GM12878 (cell line): ENCODE results near the gene RBMS3. TPM values are rescaled to one million over a fixed set of nuclear protein-coding genes. Genes with fewer than 3 reads are reported as not detected.
A peak's percentile ranks its signal among the peaks of the same experiment; 100 is the strongest.
"Not testable (repeated sequence)": the region's sequence is repeated elsewhere in the genome, so short reads cannot be mapped to it uniquely, and the experiment has no call there.

Experiments used
- ATAC-seq: fragments of 200-7000 bp; cut with Tn5 transposase; 3 replicates; pipeline ENCODE4 v1.9.1; 2020; ENCODE audit warnings: mild to moderate bottlenecking, moderate library complexity
- BruUV-seq: library from RNA; stranded (reverse); fragments of 400-500 nt; replicated peaks from 2 replicates; lab custom pipeline; 2021; lab: Mats Ljungman, UMichigan
- CTCF ChIA-PET: fragments of 300-600 bp; sonication (Branson Sonifier 250); formaldehyde crosslinking; extraction: SDS; loops from one replicate; lab custom pipeline; 2021; ENCODE audit warnings: inconsistent platforms; lab: Yijun Ruan, JAX
- POLR2A ChIA-PET: fragments of 350-600 bp; formaldehyde crosslinking; extraction: SDS; loops from one replicate; lab custom pipeline; 2021; ENCODE audit warnings: inconsistent platforms; lab: Charles Lee
- RAD21 ChIA-PET: fragments of 300-600 bp; sonication (Branson Sonifier 250); formaldehyde crosslinking; loops from one replicate; lab custom pipeline; 2023; ENCODE audit warnings: antibody characterized with exemption; ENCODE audit not compliant: unreplicated experiment; lab: Charles Lee
- SMC1A ChIA-PET: fragments of 300-600 bp; sonication (Branson Sonifier 250); formaldehyde crosslinking; loops from one replicate; lab custom pipeline; 2023; ENCODE audit not compliant: unreplicated experiment, uncharacterized antibody; lab: Charles Lee
- DNase-seq: peaks from one replicate; pipeline ENCODE4 v3.0.0-alpha.2; 2011; ENCODE audit warnings: low read depth, low spot score
- FAIRE-seq: peaks from 3 replicates; lab custom pipeline; 2011; peaks lifted over from hg19 to GRCh38; lab: Jason Lieb, UNC
- H2AFZ ChIP-seq: 2 replicates; pipeline ENCODE4 v1.6.0; 2011; ENCODE audit warnings: low read depth, low read length, control low read depth; ENCODE audit not compliant: control insufficient read depth
- H3K27ac ChIP-seq: 2 replicates; pipeline ENCODE4 v1.5.1; 2011; ENCODE audit warnings: control low read depth; ENCODE audit not compliant: control insufficient read depth, insufficient read depth
- H3K27me3 ChIP-seq, 2 experiments: replicated peaks in 1 of 2; 2 replicates each; pipeline versions ENCODE4 v1.6.0 to v1.6.1; 2011; ENCODE audit warnings: low read length in 1 of 2; ENCODE audit not compliant: control insufficient read depth in 2 of 2, insufficient read depth in 2 of 2
- H3K36me3 ChIP-seq, 2 experiments: 2 replicates each; pipeline ENCODE4 v1.5.1; 2011; ENCODE audit warnings: low read length in 1 of 2; ENCODE audit not compliant: control insufficient read depth in 2 of 2, insufficient read depth in 2 of 2
- H3K4me1 ChIP-seq: 2 replicates; pipeline ENCODE4 v1.6.1; 2011; ENCODE audit warnings: mild to moderate bottlenecking, low read length, moderate library complexity, mixed read lengths; ENCODE audit not compliant: control insufficient read depth, insufficient read depth
- H3K4me2 ChIP-seq: 2 replicates; pipeline ENCODE4 v1.6.0; 2011; ENCODE audit warnings: control low read depth; ENCODE audit not compliant: control insufficient read depth, insufficient read depth
- H3K4me3 ChIP-seq: fragments of 200-600 bp; sonication (generic); 2 replicates; pipeline ENCODE4 v1.5.1; 2016
- H3K79me2 ChIP-seq: 2 replicates; pipeline ENCODE4 v1.6.0; 2011; ENCODE audit warnings: low read length; ENCODE audit not compliant: control insufficient read depth, insufficient read depth
- H3K9ac ChIP-seq: 2 replicates; pipeline ENCODE4 v1.8.0; 2011; ENCODE audit warnings: low read length, control low read depth, mixed read lengths; ENCODE audit not compliant: control insufficient read depth, insufficient read depth
- H3K9me3 ChIP-seq: replicated peaks from 3 replicates; pipeline ENCODE4 v1.5.1; 2011; ENCODE audit warnings: mild to moderate bottlenecking, low read length; ENCODE audit not compliant: control insufficient read depth, insufficient read depth
- H4K20me1 ChIP-seq: 2 replicates; pipeline ENCODE4 v1.6.0; 2011; ENCODE audit not compliant: control insufficient read depth, insufficient read depth
- BHLHE40 ChIP-seq, 2 experiments: fragments of 450-650 bp in 1 of 2; IDR thresholded peaks; 2 replicates each; pipeline ENCODE4 v1.6.1; 2011 to 2017; ENCODE audit warnings: low read depth in 2 of 2, borderline replicate concordance in 1 of 2, improper control_type of control experiment in 1 of 2, low read length in 1 of 2, mild to moderate bottlenecking in 1 of 2
- DPF2 ChIP-seq: fragments of 450-650 bp; IDR thresholded peaks from 2 replicates; pipeline ENCODE4 v1.6.1; 2017; ENCODE audit warnings: mild to moderate bottlenecking
- IKZF2 ChIP-seq, 2 experiments: fragments of 450-650 bp; IDR thresholded peaks; 2 replicates each; pipeline ENCODE4 v1.6.1; 2017; ENCODE audit warnings: mild to moderate bottlenecking in 2 of 2, moderate library complexity in 2 of 2
- IRF3 ChIP-seq: fragments of 450-650 bp; IDR thresholded peaks from 2 replicates; pipeline ENCODE4 v1.6.1; 2014; ENCODE audit warnings: mild to moderate bottlenecking
- MEF2B ChIP-seq: fragments of 450-650 bp; IDR thresholded peaks from 2 replicates; pipeline ENCODE4 v1.6.1; 2018; ENCODE audit warnings: mild to moderate bottlenecking, moderate library complexity; ENCODE audit not compliant: partially characterized antibody, poor library complexity, severe bottlenecking
- RAD21 ChIP-seq: IDR thresholded peaks from 2 replicates; pipeline ENCODE4 v1.6.1; 2011; ENCODE audit warnings: mild to moderate bottlenecking, low read depth, low read length, moderate library complexity; ENCODE audit not compliant: insufficient read depth
- RBBP5 ChIP-seq: fragments of 200-600 bp; sonication (generic); conservative IDR thresholded peaks from 2 replicates; pipeline ENCODE4 v1.6.1; 2016
- RFX5 ChIP-seq: IDR thresholded peaks from 2 replicates; pipeline ENCODE4 v1.6.1; 2011; ENCODE audit warnings: low read depth, low read length, improper control_type of control experiment
- SUPT20H ChIP-seq: IDR thresholded peaks from 2 replicates; pipeline ENCODE4 v1.6.1; 2011; ENCODE audit warnings: low read depth, mild to moderate bottlenecking, low read length, moderate library complexity, borderline replicate concordance; ENCODE audit not compliant: control insufficient read depth
- USF1 ChIP-seq: IDR thresholded peaks from 2 replicates; pipeline ENCODE4 v1.6.1; 2011; ENCODE audit warnings: borderline replicate concordance, low read depth, mild to moderate bottlenecking, moderate library complexity, mixed read lengths, low read length; ENCODE audit not compliant: insufficient read depth; ENCODE audit errors: extremely low read length
- ZBED1 ChIP-seq: IDR thresholded peaks from 2 replicates; pipeline ENCODE4 v1.6.1; 2016; ENCODE audit warnings: borderline replicate concordance
- WGBS: methylation state at CpG from one replicate; pipeline ENCODE4 v1.1.6; 2016; ENCODE audit warnings: low lambda C conversion rate; ENCODE audit not compliant: insufficient replicate concordance, insufficient coverage; ENCODE audit errors: missing lambda C conversion rate; 5-methylcytosine and 5-hydroxymethylcytosine counted together
- in situ Hi-C: fragments of 300-500 bp; cut with MboI; formaldehyde crosslinking; loops from 9 replicates; pipeline ENCODE4 v1.14.3; 2018; ENCODE audit warnings: mixed read lengths
- intact Hi-C: fragments of 100-400 bp; cut with micrococcal nuclease; formaldehyde crosslinking; loops from one replicate; pipeline ENCODE4 v1.14.2; 2022; ENCODE audit not compliant: unreplicated experiment
- polyA plus RNA-seq, 11 experiments: library from polyadenylated mRNA; depleted of rRNA in 4 of 11; unstranded in 6 of 11; stranded (reverse) in 5 of 11; fragments of >200 nt; fragmentation: Nextera tagmentation in 4 of 11; fragmentation: Illumina TruSeq in 1 of 11; extraction: Ambion mirVana in 4 of 11; extraction: Trizol in 1 of 11; gene quantifications; 1 replicate in 1 of 11; 2 replicates in 10 of 11; pipeline versions ENCODE4 v1.2.1 to v1.2.3, GENCODE V29; 2011 to 2016; ENCODE audit warnings: inconsistent platforms in 2 of 11, missing spikeins in 2 of 11, low read depth in 1 of 11
- total RNA-seq, 4 experiments: library from RNA; depleted of rRNA in 3 of 4; stranded (reverse); fragments of >200 nt in 3 of 4; fragmentation: Illumina TruSeq in 1 of 4; extraction: Trizol in 1 of 4; gene quantifications; 2 replicates each; pipeline versions ENCODE4 v1.2.1 to v1.2.3, GENCODE V29; 2013 to 2021
- TF ChIP-seq, protein P1 (sequence below): fragments of 450-650 bp; formaldehyde crosslinking; IDR thresholded peaks from 2 replicates; pipeline ENCODE4 v1.4.0; 2020; ENCODE audit warnings: mild to moderate bottlenecking, moderate library complexity
- TF ChIP-seq, protein P2 (sequence below): fragments of 450-650 bp; IDR thresholded peaks from 2 replicates; pipeline ENCODE4 v1.6.1; 2018; ENCODE audit warnings: borderline replicate concordance, mild to moderate bottlenecking; ENCODE audit not compliant: partially characterized antibody

RBMS3 gene
- total and polyA plus RNA-seq, 10 of the 15 experiments (the other 5 are each of a cell fraction or from before 2014, with no cell fraction given) = 0.79 to 4.7 (median 3.1) TPM

DNA sequence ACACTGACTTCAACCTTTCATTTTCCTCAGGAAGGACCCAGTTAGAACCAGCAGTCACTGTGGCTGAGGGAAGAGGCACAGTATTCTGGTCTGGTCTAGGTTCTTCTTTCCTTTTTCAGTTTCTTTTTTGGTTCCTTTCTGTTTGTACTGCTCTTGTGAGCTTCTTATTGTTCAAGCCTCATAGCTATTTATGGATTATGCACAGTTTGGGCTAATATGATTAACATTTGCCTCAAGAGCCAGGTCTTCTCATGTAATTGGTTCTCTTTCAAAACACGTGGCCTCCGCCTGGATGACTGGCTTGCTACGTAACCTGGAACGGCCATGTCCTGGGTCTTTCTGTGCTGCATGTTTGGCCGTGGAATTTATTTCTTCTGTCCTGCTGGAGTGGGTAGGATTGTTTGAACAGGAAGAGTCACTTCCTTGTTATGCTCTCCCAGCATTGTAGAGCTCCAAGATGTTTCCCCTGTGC lies 43.3 kb downstream of the RBMS3 start (continued):
- TF ChIP-seq BHLHE40 (IDR thresholded peaks at IDR 0.05; ENCODE audit: borderline replicate concordance in 1 of 2, low read depth in 2 of 2, low read length in 1 of 2) (peak in 1 of 2 experiments; percentile 6; a peak in 1 of 4 replicates), USF1 (peak; percentile 31), RAD21 (no peak), IKZF2 (IDR thresholded peaks at IDR 0.05) (peak; percentile 41 to 72; a peak in 3 of 4 replicates), IRF3 (no peak), ZBED1 (no peak), DPF2 (no peak), RFX5 (no peak), MEF2B (peak; percentile 89), RBBP5 (no peak), SUPT20H (no peak)
- TF ChIP-seq, protein P1, sequence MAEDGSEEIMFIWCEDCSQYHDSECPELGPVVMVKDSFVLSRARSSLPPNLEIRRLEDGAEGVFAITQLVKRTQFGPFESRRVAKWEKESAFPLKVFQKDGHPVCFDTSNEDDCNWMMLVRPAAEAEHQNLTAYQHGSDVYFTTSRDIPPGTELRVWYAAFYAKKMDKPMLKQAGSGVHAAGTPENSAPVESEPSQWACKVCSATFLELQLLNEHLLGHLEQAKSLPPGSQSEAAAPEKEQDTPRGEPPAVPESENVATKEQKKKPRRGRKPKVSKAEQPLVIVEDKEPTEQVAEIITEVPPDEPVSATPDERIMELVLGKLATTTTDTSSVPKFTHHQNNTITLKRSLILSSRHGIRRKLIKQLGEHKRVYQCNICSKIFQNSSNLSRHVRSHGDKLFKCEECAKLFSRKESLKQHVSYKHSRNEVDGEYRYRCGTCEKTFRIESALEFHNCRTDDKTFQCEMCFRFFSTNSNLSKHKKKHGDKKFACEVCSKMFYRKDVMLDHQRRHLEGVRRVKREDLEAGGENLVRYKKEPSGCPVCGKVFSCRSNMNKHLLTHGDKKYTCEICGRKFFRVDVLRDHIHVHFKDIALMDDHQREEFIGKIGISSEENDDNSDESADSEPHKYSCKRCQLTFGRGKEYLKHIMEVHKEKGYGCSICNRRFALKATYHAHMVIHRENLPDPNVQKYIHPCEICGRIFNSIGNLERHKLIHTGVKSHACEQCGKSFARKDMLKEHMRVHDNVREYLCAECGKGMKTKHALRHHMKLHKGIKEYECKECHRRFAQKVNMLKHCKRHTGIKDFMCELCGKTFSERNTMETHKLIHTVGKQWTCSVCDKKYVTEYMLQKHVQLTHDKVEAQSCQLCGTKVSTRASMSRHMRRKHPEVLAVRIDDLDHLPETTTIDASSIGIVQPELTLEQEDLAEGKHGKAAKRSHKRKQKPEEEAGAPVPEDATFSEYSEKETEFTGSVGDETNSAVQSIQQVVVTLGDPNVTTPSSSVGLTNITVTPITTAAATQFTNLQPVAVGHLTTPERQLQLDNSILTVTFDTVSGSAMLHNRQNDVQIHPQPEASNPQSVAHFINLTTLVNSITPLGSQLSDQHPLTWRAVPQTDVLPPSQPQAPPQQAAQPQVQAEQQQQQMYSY (CRISPR knock-in tag) = no peak
- TF ChIP-seq, protein P2, sequence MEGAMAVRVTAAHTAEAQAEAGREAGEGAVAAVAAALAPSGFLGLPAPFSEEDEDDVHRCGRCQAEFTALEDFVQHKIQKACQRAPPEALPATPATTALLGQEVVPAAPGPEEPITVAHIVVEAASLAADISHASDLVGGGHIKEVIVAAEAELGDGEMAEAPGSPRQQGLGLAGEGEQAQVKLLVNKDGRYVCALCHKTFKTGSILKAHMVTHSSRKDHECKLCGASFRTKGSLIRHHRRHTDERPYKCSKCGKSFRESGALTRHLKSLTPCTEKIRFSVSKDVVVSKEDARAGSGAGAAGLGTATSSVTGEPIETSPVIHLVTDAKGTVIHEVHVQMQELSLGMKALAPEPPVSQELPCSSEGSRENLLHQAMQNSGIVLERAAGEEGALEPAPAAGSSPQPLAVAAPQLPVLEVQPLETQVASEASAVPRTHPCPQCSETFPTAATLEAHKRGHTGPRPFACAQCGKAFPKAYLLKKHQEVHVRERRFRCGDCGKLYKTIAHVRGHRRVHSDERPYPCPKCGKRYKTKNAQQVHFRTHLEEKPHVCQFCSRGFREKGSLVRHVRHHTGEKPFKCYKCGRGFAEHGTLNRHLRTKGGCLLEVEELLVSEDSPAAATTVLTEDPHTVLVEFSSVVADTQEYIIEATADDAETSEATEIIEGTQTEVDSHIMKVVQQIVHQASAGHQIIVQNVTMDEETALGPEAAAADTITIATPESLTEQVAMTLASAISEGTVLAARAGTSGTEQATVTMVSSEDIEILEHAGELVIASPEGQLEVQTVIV = no peak

DNA sequence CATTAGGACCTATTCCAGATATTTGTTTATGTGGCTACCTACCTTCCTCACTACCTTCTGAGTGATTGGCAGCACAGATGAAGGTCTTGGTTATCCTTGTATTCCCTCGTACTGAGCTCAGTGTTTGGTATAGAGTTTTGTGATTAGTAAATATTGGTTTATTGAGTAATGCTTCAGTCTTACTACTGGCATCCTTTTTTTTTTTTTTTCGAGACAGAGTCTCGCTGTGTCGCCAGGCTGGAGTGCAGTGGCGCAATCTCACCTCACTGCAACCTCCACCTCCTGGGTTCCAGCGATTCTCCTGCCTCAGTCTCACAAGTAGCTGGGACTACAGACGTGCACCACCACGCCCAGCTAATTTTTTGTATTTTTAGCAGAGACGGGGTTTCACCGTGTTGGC lies 45.7 kb downstream of the RBMS3 start:
- in situ Hi-C loops, H3K27ac ChIP-seq, H3K9ac ChIP-seq, H3K4me1 ChIP-seq, H3K4me2 ChIP-seq, ATAC-seq, FAIRE-seq, H4K20me1 ChIP-seq, H3K9me3 ChIP-seq, H3K4me3 ChIP-seq, DNase-seq, BruUV-seq, H3K27me3 ChIP-seq, H3K79me2 ChIP-seq, H2AFZ ChIP-seq, H3K36me3 ChIP-seq: not testable (repeated sequence)
- intact Hi-C loops = loop anchor here (2.0 kb wide), 1 partner anchor 40 kb away; no protein-coding TSS in a partner anchor
- CTCF ChIA-PET = interaction anchor here (1.2 kb wide), 1 partner anchor 11 kb away, joined by 3 read pairs; no protein-coding TSS in a partner anchor
- RAD21 ChIA-PET = interaction anchor here (0.7 kb wide), 1 partner anchor 45 kb away, joined by 3 read pairs; no protein-coding TSS in a partner anchor
- POLR2A ChIA-PET = interaction anchor here (0.7 to 1.0 kb wide), 3 partner anchors 11 to 527 kb away, joined by 3 to 4 read pairs (median 3); no protein-coding TSS in a partner anchor
- SMC1A ChIA-PET = interaction anchor here (1.6 to 20.7 kb wide), 4 partner anchors 7 to 43 kb away, joined by 4 to 307 read pairs (median 99); no protein-coding TSS in a partner anchor
- WGBS = 52% methylated on average over 9 of the region's 10 CpGs
